ENCODE data around the gene ZNF500. TPM values are rescaled to one million over a fixed set of nuclear protein-coding genes. Genes with fewer than 3 reads are reported as not detected.

ZNF500 gene
- total and polyA plus RNA-seq, 2 experiments from 2014 or later: 5.8 to 15.3 TPM

DNA sequence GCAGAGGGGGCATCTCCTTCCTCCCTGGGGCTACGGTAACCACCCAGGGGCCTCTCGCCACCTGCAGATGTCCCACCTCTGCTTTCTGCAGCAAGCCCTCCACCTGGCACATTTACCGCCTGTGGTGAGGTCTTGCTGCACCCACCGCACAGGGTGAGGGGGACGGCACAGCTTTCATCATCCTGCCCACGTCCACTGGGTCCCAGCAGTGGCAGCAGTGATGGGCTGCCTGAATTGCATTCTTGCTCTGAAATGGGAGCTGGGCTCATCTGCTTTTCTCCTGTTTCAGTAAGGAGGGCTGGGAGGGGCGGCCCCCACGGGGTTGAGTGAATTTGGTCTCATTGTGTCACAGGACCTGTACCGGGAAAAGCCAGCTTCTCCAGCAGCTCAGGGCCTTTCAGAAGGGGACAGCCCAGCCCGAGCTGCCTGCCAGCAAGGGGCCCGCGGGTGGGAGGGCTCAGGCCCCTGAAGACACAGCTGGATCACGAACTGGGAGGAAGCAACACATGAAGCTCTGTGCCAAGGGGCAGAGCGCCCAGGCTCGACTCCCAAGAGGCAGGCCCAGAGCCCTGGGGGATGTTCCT, 19.9 kb downstream of the ZNF500 start (continued):
- TF ChIP-seq, protein P1, sequence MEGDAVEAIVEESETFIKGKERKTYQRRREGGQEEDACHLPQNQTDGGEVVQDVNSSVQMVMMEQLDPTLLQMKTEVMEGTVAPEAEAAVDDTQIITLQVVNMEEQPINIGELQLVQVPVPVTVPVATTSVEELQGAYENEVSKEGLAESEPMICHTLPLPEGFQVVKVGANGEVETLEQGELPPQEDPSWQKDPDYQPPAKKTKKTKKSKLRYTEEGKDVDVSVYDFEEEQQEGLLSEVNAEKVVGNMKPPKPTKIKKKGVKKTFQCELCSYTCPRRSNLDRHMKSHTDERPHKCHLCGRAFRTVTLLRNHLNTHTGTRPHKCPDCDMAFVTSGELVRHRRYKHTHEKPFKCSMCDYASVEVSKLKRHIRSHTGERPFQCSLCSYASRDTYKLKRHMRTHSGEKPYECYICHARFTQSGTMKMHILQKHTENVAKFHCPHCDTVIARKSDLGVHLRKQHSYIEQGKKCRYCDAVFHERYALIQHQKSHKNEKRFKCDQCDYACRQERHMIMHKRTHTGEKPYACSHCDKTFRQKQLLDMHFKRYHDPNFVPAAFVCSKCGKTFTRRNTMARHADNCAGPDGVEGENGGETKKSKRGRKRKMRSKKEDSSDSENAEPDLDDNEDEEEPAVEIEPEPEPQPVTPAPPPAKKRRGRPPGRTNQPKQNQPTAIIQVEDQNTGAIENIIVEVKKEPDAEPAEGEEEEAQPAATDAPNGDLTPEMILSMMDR (conservative IDR thresholded peaks at IDR 0.05; ENCODE audit: low read depth in 2 of 2): no peak
- TF ChIP-seq, protein P2, sequence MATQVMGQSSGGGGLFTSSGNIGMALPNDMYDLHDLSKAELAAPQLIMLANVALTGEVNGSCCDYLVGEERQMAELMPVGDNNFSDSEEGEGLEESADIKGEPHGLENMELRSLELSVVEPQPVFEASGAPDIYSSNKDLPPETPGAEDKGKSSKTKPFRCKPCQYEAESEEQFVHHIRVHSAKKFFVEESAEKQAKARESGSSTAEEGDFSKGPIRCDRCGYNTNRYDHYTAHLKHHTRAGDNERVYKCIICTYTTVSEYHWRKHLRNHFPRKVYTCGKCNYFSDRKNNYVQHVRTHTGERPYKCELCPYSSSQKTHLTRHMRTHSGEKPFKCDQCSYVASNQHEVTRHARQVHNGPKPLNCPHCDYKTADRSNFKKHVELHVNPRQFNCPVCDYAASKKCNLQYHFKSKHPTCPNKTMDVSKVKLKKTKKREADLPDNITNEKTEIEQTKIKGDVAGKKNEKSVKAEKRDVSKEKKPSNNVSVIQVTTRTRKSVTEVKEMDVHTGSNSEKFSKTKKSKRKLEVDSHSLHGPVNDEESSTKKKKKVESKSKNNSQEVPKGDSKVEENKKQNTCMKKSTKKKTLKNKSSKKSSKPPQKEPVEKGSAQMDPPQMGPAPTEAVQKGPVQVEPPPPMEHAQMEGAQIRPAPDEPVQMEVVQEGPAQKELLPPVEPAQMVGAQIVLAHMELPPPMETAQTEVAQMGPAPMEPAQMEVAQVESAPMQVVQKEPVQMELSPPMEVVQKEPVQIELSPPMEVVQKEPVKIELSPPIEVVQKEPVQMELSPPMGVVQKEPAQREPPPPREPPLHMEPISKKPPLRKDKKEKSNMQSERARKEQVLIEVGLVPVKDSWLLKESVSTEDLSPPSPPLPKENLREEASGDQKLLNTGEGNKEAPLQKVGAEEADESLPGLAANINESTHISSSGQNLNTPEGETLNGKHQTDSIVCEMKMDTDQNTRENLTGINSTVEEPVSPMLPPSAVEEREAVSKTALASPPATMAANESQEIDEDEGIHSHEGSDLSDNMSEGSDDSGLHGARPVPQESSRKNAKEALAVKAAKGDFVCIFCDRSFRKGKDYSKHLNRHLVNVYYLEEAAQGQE (IDR thresholded peaks at IDR 0.05; ENCODE audit: unreplicated experiment): no peak
- TF ChIP-seq EZH2phosphoT487 (IDR thresholded peaks at IDR 0.05; ENCODE audit: unreplicated experiment) (no peak), NANOG (IDR thresholded peaks at IDR 0.05; ENCODE audit: borderline replicate concordance) (no peak), STAT1 (IDR thresholded peaks at IDR 0.05; ENCODE audit: unreplicated experiment) (no peak)

DNA sequence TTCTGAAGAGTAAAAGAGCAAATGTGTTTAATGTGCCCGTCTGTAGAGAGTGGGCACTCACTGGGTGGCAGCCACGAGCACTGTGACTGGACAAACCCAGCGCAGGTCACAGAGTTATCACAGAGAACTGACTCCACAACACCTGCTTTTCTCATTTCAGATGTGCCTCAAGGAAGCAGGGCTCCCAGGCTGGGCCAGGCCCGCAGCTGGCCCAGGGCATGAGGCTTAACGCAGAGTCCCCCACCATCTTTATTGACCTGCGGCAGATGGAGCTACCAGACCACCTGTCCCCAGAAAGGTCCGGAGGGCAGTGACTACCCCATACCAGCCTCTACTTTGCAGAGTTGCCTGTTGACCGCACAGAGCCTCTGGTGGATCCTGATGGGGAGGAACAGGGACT, 20.7 kb downstream of the ZNF500 start:
- no peak for DNase-seq (ENCODE audit: low spot score)
- H2AFZ ChIP-seq: no peak overlapping the region
- peaks cover 14% of the 10 kb centered on the region for H3K4me1 ChIP-seq (ENCODE audit: insufficient read depth)
- no peaks in the 10 kb centered on the region for H3K27me3 ChIP-seq (ENCODE audit: insufficient read depth)
- H3K27ac ChIP-seq (ENCODE audit: low read depth): no peak overlapping the region
- no peaks in the 10 kb centered on the region for H3K79me2 ChIP-seq (replicated peaks; ENCODE audit: insufficient read depth)
- Mint-ChIP-seq H3K9me3 (no peaks in the 10 kb centered on the region), H3K4me3 (no peak overlapping the region), H3K36me3 (ENCODE audit: low read depth) (0 out of 3 replicates have a peak, but pooled peaks cover 3% of the 10 kb centered on the region), H3K27ac (no peak overlapping the region), H3K4me1 (peaks cover 20% of the 10 kb centered on the region), H3K27me3 (ENCODE audit: insufficient read depth, low read depth, poor library complexity) (peaks cover 15% of the 10 kb centered on the region)
- H3K36me3 ChIP-seq (ENCODE audit: insufficient read depth): no peaks in the 10 kb centered on the region
- no peak for ATAC-seq
- H3K9me2 ChIP-seq (ENCODE audit: insufficient read depth): no peaks in the 10 kb centered on the region
- H4K20me1 ChIP-seq (replicated peaks; ENCODE audit: insufficient read depth): no peaks in the 10 kb centered on the region; the same call in 1 of the 2 replicates
- peaks cover 3% of the 10 kb centered on the region; the same call in 1 of the 2 replicates for H3F3A ChIP-seq (replicated peaks; ENCODE audit: low read depth)
- no peak overlapping the region for H3K4me3 ChIP-seq
- no peak overlapping the region for H3K4me2 ChIP-seq
- TF ChIP-seq, protein P3, sequence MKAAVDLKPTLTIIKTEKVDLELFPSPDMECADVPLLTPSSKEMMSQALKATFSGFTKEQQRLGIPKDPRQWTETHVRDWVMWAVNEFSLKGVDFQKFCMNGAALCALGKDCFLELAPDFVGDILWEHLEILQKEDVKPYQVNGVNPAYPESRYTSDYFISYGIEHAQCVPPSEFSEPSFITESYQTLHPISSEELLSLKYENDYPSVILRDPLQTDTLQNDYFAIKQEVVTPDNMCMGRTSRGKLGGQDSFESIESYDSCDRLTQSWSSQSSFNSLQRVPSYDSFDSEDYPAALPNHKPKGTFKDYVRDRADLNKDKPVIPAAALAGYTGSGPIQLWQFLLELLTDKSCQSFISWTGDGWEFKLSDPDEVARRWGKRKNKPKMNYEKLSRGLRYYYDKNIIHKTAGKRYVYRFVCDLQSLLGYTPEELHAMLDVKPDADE (IDR thresholded peaks at IDR 0.05): no peak
- TF ChIP-seq, protein P4, sequence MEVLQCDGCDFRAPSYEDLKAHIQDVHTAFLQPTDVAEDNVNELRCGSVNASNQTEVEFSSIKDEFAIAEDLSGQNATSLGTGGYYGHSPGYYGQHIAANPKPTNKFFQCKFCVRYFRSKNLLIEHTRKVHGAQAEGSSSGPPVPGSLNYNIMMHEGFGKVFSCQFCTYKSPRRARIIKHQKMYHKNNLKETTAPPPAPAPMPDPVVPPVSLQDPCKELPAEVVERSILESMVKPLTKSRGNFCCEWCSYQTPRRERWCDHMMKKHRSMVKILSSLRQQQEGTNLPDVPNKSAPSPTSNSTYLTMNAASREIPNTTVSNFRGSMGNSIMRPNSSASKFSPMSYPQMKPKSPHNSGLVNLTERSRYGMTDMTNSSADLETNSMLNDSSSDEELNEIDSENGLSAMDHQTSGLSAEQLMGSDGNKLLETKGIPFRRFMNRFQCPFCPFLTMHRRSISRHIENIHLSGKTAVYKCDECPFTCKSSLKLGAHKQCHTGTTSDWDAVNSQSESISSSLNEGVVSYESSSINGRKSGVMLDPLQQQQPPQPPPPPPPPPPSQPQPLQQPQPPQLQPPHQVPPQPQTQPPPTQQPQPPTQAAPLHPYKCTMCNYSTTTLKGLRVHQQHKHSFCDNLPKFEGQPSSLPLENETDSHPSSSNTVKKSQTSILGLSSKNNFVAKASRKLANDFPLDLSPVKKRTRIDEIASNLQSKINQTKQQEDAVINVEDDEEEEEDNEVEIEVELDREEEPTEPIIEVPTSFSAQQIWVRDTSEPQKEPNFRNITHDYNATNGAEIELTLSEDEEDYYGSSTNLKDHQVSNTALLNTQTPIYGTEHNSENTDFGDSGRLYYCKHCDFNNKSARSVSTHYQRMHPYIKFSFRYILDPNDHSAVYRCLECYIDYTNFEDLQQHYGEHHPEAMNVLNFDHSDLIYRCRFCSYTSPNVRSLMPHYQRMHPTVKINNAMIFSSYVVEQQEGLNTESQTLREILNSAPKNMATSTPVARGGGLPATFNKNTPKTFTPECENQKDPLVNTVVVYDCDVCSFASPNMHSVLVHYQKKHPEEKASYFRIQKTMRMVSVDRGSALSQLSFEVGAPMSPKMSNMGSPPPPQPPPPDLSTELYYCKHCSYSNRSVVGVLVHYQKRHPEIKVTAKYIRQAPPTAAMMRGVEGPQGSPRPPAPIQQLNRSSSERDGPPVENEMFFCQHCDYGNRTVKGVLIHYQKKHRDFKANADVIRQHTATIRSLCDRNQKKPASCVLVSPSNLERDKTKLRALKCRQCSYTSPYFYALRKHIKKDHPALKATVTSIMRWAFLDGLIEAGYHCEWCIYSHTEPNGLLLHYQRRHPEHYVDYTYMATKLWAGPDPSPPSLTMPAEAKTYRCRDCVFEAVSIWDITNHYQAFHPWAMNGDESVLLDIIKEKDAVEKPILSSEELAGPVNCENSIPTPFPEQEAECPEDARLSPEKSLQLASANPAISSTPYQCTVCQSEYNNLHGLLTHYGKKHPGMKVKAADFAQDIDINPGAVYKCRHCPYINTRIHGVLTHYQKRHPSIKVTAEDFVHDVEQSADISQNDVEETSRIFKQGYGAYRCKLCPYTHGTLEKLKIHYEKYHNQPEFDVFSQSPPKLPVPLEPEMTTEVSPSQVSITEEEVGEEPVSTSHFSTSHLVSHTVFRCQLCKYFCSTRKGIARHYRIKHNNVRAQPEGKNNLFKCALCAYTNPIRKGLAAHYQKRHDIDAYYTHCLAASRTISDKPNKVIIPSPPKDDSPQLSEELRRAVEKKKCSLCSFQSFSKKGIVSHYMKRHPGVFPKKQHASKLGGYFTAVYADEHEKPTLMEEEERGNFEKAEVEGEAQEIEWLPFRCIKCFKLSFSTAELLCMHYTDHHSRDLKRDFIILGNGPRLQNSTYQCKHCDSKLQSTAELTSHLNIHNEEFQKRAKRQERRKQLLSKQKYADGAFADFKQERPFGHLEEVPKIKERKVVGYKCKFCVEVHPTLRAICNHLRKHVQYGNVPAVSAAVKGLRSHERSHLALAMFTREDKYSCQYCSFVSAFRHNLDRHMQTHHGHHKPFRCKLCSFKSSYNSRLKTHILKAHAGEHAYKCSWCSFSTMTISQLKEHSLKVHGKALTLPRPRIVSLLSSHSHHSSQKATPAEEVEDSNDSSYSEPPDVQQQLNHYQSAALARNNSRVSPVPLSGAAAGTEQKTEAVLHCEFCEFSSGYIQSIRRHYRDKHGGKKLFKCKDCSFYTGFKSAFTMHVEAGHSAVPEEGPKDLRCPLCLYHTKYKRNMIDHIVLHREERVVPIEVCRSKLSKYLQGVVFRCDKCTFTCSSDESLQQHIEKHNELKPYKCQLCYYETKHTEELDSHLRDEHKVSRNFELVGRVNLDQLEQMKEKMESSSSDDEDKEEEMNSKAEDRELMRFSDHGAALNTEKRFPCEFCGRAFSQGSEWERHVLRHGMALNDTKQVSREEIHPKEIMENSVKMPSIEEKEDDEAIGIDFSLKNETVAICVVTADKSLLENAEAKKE (CRISPR knock-in tag; IDR thresholded peaks at IDR 0.05): no peak
- TF ChIP-seq JUNB (IDR thresholded peaks at IDR 0.05; ENCODE audit: unreplicated experiment) (no peak), ZNF114 (CRISPR knock-in tag; IDR thresholded peaks at IDR 0.05) (no peak), POLR2AphosphoS5 (IDR thresholded peaks at IDR 0.05; ENCODE audit: low read depth) (no peak)

Data from GM23338 (cell line).